AG04449 (cell line): ENCODE results near the gene GBF1.

Experiments used
- CTCF ChIA-PET: fragments of 350-600 bp; formaldehyde crosslinking; extraction: SDS; loops from one replicate; lab custom pipeline; 2021; ENCODE audit warnings: antibody characterized with exemption; lab: Yijun Ruan, JAX
- POLR2A ChIA-PET: fragments of 400-600, 350-600 bp; formaldehyde crosslinking; extraction: SDS; loops from one replicate; lab custom pipeline; 2020; ENCODE audit warnings: antibody characterized with exemption, inconsistent platforms; lab: Yijun Ruan, JAX
- DNase-seq: peaks from one replicate; pipeline ENCODE4 v3.0.0-alpha.2; 2010; ENCODE audit warnings: low read depth, low spot score
- H3K4me3 ChIP-seq: 2 replicates; pipeline ENCODE4 v1.5.1; 2011; ENCODE audit warnings: low read depth, mild to moderate bottlenecking, control low read depth, low read length
- TF ChIP-seq, protein P1 (sequence below): IDR thresholded peaks from one replicate; pipeline ENCODE4 v1.5.1; 2011; ENCODE audit warnings: mild to moderate bottlenecking, moderate library complexity, low read length, control low read depth, inconsistent platforms; ENCODE audit not compliant: insufficient read depth; ENCODE audit errors: missing control alignments

The GBF1 gene

DNA sequence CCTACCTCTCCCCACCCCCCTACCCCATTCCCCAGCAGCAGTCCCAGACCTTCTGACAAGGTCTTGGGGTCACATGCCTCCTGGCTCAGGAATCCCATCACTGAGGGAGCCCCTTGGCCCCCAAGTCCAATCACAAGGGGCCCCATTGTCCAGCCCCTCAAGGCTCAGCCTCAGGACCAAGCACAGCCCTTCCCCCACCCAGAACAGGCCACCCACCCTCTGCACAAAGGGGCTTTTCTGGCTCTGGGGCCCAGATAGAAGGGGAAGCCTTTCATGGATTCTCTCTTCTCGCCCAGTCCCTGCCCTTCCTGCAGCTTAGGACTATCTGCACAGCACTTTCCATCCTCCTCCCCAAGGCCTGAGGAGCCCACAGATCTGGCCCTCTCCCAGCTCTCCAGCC, 180.1 kb downstream of the GBF1 start:
- ChIA-PET CTCF (interaction anchor here (0.7 to 9.9 kb wide), 4 partner anchors 29 to 256 kb away, joined by 4 to 157 read pairs (median 72); partner anchors contain the start of genes ELOVL3 and NFKB2), POLR2A (no interaction called here)
- TF ChIP-seq, protein P1, sequence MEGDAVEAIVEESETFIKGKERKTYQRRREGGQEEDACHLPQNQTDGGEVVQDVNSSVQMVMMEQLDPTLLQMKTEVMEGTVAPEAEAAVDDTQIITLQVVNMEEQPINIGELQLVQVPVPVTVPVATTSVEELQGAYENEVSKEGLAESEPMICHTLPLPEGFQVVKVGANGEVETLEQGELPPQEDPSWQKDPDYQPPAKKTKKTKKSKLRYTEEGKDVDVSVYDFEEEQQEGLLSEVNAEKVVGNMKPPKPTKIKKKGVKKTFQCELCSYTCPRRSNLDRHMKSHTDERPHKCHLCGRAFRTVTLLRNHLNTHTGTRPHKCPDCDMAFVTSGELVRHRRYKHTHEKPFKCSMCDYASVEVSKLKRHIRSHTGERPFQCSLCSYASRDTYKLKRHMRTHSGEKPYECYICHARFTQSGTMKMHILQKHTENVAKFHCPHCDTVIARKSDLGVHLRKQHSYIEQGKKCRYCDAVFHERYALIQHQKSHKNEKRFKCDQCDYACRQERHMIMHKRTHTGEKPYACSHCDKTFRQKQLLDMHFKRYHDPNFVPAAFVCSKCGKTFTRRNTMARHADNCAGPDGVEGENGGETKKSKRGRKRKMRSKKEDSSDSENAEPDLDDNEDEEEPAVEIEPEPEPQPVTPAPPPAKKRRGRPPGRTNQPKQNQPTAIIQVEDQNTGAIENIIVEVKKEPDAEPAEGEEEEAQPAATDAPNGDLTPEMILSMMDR: no peak
- DNase-seq: no peak
- H3K4me3 ChIP-seq: no peak overlapping the region

DNA sequence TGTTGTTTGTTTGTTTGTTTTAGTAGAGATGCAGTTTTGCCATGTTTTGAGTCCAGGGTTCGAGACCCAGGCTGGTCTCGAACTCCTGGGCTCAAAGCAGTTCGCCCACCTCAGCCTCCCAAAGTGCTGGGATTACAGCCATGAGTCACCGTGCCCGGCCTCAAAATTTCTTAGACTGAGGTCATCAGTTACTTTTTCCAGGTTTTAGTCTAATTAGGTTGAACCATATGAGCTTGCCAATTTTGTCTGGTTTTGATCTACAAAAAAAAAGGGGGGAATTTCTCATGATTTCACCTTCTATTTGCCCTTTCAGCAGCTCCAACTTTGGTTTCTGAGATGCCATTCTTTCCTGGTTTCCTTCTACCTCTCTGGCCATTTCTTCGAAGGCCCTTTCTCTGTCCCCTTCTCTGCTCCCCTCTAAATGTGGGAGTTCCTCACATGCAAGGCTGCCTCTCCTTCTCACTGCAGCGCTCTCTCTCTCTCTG, 181.5 kb downstream of the GBF1 start:
- TF ChIP-seq, protein P1: no peak
- ChIA-PET CTCF (interaction anchor here (1.3 to 9.9 kb wide), 6 partner anchors 25 to 257 kb away, joined by 3 to 157 read pairs (median 6); partner anchors contain the start of genes ELOVL3 and NFKB2), POLR2A (interaction anchor here (0.6 to 1.2 kb wide), 2 partner anchors 36 to 197 kb away, joined by 3 read pairs; no protein-coding TSS in a partner anchor)
- no peak overlapping the region for H3K4me3 ChIP-seq
- no peak for DNase-seq

DNA sequence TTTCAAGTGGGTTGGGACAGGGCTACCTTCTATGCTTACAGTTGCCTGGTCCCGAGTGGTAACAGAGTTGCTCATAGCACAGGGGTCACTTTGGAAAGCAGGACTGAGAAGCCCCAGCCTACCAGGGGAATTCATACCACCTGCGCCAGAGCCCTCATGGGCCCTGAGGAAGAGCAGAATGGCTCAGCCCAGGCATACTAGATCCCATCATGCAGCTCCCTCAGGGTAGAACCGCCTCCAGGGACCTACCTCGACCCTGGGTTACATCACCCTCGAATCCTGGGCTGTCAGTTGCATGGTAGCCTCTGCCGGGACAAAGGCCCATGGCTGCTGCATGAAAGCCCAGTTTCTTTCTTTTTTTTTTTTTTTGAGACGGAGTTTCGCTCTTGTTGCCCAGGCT, 184.1 kb downstream of the GBF1 start:
- H3K4me3 ChIP-seq: no peak overlapping the region
- no peak for DNase-seq
- ChIA-PET POLR2A (no interaction called here), CTCF (interaction anchor here (1.1 to 1.5 kb wide), 2 partner anchors 200 to 261 kb away, joined by 4 to 5 read pairs; no protein-coding TSS in a partner anchor)
- TF ChIP-seq, protein P1: no peak

DNA sequence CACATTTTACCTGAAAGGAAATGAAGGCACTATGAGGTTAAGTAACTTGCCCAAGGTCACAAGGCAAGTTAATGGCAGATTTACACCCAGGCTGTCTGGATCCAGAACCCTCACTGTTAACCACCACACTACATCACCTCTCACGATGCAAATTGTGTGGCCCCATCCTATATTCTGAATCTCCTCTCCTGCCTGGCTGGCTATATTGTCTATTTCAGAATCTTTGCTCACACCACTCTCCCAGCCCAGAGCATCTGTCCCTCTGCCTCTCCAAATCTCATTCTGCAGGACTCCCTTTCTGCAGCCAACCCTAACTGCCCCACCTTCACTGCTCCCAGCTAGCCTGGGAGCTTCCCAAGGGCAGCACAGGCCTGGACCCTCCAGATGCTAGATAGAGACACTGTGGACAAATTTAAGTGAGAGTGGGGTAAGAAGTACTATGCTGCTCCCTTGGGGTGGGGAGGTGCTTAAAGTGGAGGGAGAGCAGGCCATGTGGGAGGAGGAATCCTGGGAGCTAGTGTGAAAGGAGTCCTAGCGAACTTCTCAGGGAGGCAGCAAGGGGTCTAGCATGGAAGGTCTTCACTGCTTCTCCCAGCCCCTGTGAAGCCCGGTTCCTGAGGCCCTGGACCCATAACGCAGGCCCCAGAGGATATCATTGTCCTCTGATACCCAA, 186.3 kb downstream of the GBF1 start:
- POLR2A ChIA-PET: interaction anchor here (1.1 to 2.1 kb wide), 2 partner anchors 10 to 19 kb away, joined by 15 to 31 read pairs; partner anchors contain the start of genes C10orf95 and FBXL15
- TF ChIP-seq, protein P1: no peak
- H3K4me3 ChIP-seq: peak overlapping the region; percentile 90
- CTCF ChIA-PET: interaction anchor here (0.9 to 4.6 kb wide), 8 partner anchors 9 to 262 kb away, joined by 3 to 48 read pairs (median 6); partner anchors contain the start of gene FBXL15
- DNase-seq: no peak
